ENCODE measurements around the gene RRAS.

The RRAS gene

DNA sequence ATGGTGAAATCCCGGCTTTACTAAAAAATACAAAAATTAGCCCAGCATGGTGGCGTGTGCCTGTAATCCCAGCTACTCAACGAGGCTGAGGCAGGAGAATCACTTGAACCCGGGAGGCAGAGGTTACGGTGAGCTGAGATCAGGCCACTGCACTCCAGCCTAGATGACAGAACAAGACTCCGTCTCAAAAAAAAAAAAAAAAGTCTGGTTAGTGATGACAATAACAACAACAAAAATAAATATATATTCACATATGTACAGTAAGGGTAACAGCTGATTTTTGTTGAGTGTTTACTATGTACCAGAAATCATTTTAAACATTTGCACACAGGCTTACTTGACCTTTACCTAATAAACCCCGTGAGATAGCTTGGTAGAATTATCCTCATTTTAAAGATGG lies 23.0 kb downstream of the RRAS start:
- no peak for DNase-seq (ENCODE audit: low read depth, low spot score)
- H3K4me3 ChIP-seq (ENCODE audit: low read depth, low read length), result no peak overlapping the region
- TF ChIP-seq, protein P1, sequence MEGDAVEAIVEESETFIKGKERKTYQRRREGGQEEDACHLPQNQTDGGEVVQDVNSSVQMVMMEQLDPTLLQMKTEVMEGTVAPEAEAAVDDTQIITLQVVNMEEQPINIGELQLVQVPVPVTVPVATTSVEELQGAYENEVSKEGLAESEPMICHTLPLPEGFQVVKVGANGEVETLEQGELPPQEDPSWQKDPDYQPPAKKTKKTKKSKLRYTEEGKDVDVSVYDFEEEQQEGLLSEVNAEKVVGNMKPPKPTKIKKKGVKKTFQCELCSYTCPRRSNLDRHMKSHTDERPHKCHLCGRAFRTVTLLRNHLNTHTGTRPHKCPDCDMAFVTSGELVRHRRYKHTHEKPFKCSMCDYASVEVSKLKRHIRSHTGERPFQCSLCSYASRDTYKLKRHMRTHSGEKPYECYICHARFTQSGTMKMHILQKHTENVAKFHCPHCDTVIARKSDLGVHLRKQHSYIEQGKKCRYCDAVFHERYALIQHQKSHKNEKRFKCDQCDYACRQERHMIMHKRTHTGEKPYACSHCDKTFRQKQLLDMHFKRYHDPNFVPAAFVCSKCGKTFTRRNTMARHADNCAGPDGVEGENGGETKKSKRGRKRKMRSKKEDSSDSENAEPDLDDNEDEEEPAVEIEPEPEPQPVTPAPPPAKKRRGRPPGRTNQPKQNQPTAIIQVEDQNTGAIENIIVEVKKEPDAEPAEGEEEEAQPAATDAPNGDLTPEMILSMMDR (IDR thresholded peaks at IDR 0.05; ENCODE audit: low read depth, low read length), result no peak
- in situ Hi-C loops (cut with HindIII; ENCODE audit: low sequenced_read_pairs), result no loop called here

- DNase-seq (ENCODE audit: low read depth, low spot score), result no peak
- no peak overlapping the region for H3K4me3 ChIP-seq (ENCODE audit: low read depth, low read length)
- in situ Hi-C loops (cut with HindIII; ENCODE audit: low sequenced_read_pairs), result no loop called here
- TF ChIP-seq, protein P1 (IDR thresholded peaks at IDR 0.05; ENCODE audit: low read depth, low read length), result no peak
These were observed 23.4 kb downstream of the RRAS start for GRCh38 chr19:49616532-49616931.

GRCh38 chr19:49615861-49616260 lies 24.1 kb downstream of the RRAS start:
- H3K4me3 ChIP-seq (ENCODE audit: low read depth, low read length), result no peak overlapping the region
- in situ Hi-C loops (cut with HindIII; ENCODE audit: low sequenced_read_pairs), result no loop called here
- TF ChIP-seq, protein P1 (IDR thresholded peaks at IDR 0.05; ENCODE audit: low read depth, low read length), result no peak
- no peak for DNase-seq (ENCODE audit: low read depth, low spot score)

GRCh38 chr19:49614096-49614833 lies 25.7 kb downstream of the RRAS start:
- TF ChIP-seq, protein P1 (IDR thresholded peaks at IDR 0.05; ENCODE audit: low read depth, low read length), result peak; percentile 23
- no peak overlapping the region for H3K4me3 ChIP-seq (ENCODE audit: low read depth, low read length)
- in situ Hi-C loops (cut with HindIII; ENCODE audit: low sequenced_read_pairs), result no loop called here
- DNase-seq (ENCODE audit: low read depth, low spot score), result peak; percentile 81

DNA sequence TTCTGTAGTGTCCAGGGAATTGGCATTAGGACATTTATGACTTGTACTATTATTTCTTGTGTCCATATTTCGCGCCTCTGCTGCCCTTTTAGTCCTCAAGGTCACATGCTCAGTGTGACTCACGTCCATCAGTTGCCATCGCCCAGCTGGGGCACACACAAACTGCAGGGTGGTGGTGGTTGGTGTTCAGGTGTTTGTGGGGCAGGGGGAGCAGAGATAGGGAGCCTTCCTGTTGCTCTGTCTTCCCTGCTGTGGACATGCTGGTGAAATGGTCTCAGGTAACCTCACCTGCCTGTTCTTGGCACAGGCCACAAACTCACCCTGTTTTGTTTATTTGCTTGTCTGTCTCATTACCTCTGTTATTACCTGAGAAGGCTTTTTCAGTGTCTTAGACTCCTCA lies 26.6 kb downstream of the RRAS start:
- TF ChIP-seq, protein P1 (IDR thresholded peaks at IDR 0.05; ENCODE audit: low read depth, low read length), result no peak
- in situ Hi-C loops (cut with HindIII; ENCODE audit: low sequenced_read_pairs), result no loop called here
- DNase-seq (ENCODE audit: low read depth, low spot score), result no peak
- H3K4me3 ChIP-seq (ENCODE audit: low read depth, low read length), result no peak overlapping the region

GRCh38 chr19:49609499-49610092 lies 30.3 kb downstream of the RRAS start:
- H3K4me3 ChIP-seq (ENCODE audit: low read depth, low read length), result no peak overlapping the region
- DNase-seq (ENCODE audit: low read depth, low spot score), result no peak
- TF ChIP-seq, protein P1 (IDR thresholded peaks at IDR 0.05; ENCODE audit: low read depth, low read length), result no peak
- in situ Hi-C loops (cut with HindIII; ENCODE audit: low sequenced_read_pairs), result no loop called here

All from astrocyte of the spinal cord (primary cell).